C4-2B (cell line): ENCODE data around the gene HOXB8.
A peak's percentile ranks its signal among the peaks of the same experiment; 100 is the strongest.

Experiments used
- H3K27ac ChIP-seq: fragments of 450-650 bp; 2 replicates; pipeline ENCODE4 v1.5.1; 2017
- ZFX ChIP-seq: fragments of 450-650 bp; IDR thresholded peaks from 2 replicates; pipeline ENCODE4 v1.6.1; 2017
- TF ChIP-seq, protein P1 (sequence below): fragments of 450-650 bp; conservative IDR thresholded peaks from 2 replicates; pipeline ENCODE4 v1.5.1; 2017; ENCODE audit warnings: mild to moderate bottlenecking

HOXB8 gene

DNA sequence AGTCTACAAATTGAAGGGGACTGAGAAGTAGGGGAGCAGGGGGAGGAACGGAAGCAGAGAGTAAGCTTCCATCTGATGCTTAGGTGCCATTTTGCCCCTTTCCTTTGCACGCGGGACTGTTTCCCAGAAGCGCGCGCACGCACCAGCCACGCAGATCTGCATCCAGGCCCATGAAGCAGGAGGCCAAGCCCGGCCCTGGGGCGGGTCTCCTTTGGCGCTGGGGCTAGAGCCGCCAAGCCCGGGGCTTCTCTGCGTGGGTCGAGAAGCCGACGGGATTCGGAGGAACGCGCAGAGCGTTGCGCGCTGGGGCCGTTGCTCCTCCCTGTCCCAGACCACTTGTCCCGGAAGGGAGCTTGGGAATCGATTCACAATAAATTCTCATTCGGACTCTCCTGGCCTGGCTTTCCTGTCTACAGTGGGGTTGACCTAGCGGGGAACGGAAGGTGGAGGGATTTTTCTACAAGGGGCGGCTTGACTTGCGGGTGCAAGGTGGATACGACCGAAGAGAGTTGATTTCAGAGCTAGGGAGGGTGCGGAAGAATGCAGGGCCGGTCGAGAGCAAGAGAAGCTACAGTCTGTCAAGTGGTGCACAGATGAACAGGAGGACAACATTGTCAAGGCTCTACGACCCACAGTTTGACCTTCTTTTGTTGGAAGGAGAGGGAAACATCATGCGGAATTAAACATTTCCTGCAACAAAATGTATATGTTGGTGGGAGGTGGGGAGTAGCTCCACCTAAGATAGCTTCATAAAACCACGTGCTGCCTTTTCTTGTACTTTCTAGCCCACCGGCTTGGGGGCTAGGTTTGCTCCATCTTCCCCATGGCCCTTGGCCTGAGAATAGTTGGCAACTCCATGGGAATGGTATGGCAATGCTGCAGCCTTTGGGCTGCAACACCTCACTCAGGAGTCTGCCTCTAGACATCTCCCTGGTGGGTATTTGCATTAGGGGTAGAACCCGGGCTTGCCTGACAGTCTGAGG lies 6.6 kb upstream of the HOXB8 start:
- TF ChIP-seq, protein P1, sequence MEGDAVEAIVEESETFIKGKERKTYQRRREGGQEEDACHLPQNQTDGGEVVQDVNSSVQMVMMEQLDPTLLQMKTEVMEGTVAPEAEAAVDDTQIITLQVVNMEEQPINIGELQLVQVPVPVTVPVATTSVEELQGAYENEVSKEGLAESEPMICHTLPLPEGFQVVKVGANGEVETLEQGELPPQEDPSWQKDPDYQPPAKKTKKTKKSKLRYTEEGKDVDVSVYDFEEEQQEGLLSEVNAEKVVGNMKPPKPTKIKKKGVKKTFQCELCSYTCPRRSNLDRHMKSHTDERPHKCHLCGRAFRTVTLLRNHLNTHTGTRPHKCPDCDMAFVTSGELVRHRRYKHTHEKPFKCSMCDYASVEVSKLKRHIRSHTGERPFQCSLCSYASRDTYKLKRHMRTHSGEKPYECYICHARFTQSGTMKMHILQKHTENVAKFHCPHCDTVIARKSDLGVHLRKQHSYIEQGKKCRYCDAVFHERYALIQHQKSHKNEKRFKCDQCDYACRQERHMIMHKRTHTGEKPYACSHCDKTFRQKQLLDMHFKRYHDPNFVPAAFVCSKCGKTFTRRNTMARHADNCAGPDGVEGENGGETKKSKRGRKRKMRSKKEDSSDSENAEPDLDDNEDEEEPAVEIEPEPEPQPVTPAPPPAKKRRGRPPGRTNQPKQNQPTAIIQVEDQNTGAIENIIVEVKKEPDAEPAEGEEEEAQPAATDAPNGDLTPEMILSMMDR = no peak
- TF ChIP-seq ZFX = no peak
- no peak overlapping the region for H3K27ac ChIP-seq

DNA sequence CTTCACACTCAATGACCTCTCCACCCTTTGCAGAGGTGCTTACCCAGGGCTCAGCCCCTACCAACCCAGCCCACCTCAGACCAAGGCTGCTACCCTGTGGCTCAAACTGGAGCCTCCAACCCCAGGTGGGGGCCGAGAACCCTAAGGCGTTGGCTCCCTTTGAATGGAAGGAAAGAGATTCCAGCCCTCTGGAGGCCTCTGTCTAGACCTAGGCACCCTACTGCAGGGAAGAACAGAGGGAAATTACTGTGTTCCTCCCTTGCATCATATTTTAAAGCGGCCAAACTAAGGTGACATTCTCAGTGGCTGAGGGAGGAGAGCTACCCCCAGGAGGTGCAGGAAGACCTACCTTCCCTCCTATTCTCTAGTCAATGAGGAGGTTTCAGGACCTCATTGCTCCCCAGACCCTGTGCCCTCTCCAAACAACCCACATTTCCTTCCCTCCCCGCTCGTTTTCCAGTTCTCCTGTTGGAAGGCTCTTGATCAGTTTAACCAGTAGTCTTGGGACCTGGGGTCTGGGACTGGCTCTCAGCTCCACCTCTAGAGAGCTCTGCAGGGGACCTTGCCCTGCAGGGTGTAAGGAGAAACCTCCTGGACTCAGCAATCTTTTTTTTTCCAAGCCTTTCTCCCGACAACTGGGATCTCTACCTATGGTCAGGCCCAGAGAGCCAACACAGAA lies 5.5 kb upstream of the HOXB8 start:
- H3K27ac ChIP-seq = no peak overlapping the region
- no peak for TF ChIP-seq ZFX
- TF ChIP-seq, protein P1 = no peak

DNA sequence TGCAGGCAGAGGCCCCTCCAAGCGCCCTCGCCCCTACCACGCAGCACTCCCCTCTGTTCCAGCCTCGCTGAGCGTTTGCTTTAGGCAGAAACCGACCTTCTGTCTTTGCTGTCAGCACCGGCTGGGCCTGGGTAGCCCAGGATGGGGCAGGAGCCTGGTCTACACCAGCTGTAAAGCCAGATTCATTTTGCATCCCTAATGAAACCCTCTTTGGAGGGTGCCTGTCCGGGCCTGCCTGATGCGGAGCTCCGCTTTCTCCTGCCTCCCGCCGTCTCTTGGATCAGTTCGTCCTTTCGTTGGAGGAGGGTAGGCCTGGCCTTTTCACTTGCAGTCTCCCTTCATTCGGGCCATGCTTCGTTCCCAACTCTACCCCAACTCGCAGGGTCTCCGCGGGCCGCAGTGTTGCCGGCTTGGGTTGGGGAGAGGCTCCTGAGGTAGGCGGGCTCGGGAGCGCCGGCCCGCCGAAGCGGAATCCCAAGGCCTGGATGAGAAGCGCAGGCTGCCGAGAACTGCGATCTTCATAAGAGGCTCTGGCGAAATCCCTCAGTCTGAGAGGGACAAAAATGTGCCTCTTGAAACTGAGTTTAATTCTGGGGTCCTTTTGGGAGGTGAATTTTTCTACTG lies 4.8 kb upstream of the HOXB8 start:
- no peak overlapping the region for H3K27ac ChIP-seq
- no peak for TF ChIP-seq ZFX
- TF ChIP-seq, protein P1 = no peak

DNA sequence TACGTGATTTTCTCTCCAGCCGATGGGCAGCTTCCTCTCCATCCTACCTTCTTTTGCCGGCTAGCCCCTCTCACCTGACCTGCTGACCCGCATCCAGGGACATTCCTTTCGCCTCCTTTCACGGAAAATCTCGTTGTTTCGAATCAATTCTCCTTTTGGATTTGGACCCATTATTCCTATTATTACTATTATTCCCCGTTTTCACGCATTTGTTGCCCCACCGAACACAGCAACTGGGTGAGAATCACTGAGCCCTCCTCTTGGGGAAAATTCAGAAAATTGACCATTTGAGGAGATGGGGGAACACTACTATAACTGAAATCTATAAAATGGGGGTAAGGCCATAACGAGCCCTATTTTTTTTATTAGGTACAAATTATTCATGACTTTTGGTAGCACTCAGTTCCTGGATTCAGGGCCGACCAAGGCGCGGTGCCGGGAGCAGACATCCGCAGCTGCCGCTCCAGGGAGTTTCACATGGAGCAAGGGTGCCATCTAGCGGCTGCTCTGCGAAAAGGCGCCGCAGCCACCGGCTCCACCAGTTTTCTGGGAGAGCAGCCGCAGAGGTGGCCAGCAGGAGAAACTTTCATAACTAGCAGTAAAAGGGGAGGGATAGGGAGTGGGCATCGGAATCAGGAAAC lies 3.3 kb upstream of the HOXB8 start:
- no peak overlapping the region for H3K27ac ChIP-seq
- TF ChIP-seq ZFX = no peak
- TF ChIP-seq, protein P1 = peak; percentile 99

DNA sequence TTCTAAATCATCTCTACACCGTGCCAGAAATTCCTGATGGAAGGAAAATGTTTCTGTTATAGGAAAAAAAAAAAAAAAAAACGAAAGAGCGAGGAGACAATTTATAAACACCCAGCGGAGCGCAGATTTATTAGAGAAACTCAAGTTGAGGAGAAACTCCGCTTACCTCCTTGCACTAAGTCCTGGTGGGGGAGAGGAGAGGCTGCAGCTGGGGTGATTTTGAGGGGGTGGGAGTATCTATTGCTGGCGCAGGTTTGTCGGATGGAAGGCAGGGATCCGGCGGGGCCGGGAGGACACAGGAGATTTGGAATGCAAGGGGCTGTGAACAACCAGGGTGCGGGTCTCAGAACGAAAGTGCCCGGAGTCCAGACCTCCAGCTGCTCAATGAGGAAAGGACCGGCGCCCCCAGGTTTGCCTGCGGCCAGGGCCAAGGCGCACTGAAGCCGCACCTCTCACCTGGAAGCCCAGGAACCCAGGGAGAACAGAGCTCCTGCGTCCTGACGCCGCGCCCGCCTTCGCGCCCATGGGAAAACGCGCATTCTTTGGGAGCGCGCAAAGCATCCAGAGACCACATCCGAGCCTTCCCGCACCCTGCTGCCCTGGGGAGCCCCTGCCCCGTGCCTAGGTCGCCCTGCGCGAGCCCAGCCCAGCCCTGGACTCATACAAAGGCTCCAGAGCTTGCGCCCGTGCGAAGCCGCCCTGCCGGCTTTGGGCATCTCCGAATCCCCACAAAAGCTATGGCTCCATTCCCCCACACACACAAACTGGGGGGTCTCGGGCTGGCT lies 2.6 kb upstream of the HOXB8 start:
- H3K27ac ChIP-seq = no peak overlapping the region
- no peak for TF ChIP-seq ZFX

DNA sequence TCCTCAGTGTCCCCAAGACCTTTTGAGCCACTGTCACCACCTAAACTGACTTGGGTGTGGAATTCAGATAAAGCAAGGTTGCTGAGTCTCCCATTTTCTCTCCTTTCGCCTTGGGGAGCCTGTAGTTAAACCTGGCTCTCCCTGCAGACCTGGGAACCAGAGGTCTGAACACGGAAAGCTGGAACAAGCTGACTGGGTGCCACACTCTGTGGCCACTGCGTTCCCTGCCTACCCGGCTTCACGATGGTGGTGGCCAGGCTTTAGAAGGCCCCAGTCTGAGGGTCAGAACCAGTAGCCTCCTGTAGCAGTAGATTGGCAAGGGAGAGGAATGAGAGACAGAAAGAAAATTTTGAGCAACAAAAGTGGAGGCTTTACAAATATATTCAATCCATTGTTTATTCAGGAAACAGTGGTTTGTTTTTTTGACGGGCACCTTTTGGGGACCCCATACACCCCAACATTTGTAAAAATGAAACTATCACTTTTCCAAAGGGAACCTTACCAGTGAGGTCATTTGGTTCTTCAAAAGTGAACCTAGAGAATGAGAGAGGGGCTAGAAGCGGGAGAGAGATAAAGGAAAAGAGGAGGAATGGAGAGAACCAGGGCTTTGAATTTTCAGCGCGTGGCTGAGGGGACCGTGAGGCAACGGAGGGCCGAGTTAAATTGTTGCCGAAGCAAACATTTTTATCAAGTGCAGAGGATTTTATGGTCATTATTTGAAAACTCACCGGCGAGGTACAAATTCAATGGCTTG lies 1.8 kb upstream of the HOXB8 start:
- TF ChIP-seq, protein P1 = no peak
- no peak for TF ChIP-seq ZFX
- no peak overlapping the region for H3K27ac ChIP-seq
